HG02798 (cell line): ENCODE results near the gene SLC26A11.
"Not testable (repeated sequence)": the region's sequence is repeated elsewhere in the genome, so short reads cannot be mapped to it uniquely, and the experiment has no call there.

Experiments
- ATAC-seq: cut with Tn5 transposase; IDR thresholded peaks from one replicate; pipeline ENCODE4 v1.9.1; 2021; ENCODE audit warnings: mild to moderate bottlenecking; ENCODE audit not compliant: unreplicated experiment, poor library complexity

The SLC26A11 gene

GRCh38 chr17:80274871-80275449 lies 54.7 kb downstream of the SLC26A11 start:
- no peak for ATAC-seq

- not testable (repeated sequence) for ATAC-seq
Observed at GRCh38 chr17:80275857-80276256, 55.6 kb downstream of the SLC26A11 start.

- ATAC-seq, result no peak
Observed at GRCh38 chr17:80277751-80278671, 57.8 kb downstream of the SLC26A11 start.

GRCh38 chr17:80279895-80280294 lies 59.7 kb downstream of the SLC26A11 start:
- ATAC-seq, result no peak

- ATAC-seq, result no peak
Observed at GRCh38 chr17:80281516-80281915, 61.3 kb downstream of the SLC26A11 start.

GRCh38 chr17:80283116-80283852 lies 63.1 kb downstream of the SLC26A11 start:
- no peak for ATAC-seq

- no peak for ATAC-seq
Observed at GRCh38 chr17:80284631-80285030, 64.4 kb downstream of the SLC26A11 start.

- ATAC-seq, result no peak
Observed at GRCh38 chr17:80285237-80285920, 65.2 kb downstream of the SLC26A11 start.

- no peak for ATAC-seq
Observed at GRCh38 chr17:80286638-80286960, 66.4 kb downstream of the SLC26A11 start.

- no peak for ATAC-seq
Observed at GRCh38 chr17:80287038-80287437, 66.8 kb downstream of the SLC26A11 start.

- ATAC-seq, result no peak
Observed at GRCh38 chr17:80287806-80288567, 67.8 kb downstream of the SLC26A11 start.

GRCh38 chr17:80289616-80290015 lies 69.4 kb downstream of the SLC26A11 start:
- no peak for ATAC-seq

GRCh38 chr17:80290156-80290555 lies 69.9 kb downstream of the SLC26A11 start:
- no peak for ATAC-seq

GRCh38 chr17:80291260-80291659 lies 71.0 kb downstream of the SLC26A11 start:
- no peak for ATAC-seq

GRCh38 chr17:80291691-80292487 lies 71.7 kb downstream of the SLC26A11 start:
- no peak for ATAC-seq

GRCh38 chr17:80292521-80292971 lies 72.3 kb downstream of the SLC26A11 start:
- no peak for ATAC-seq

GRCh38 chr17:80294210-80294609 lies 74.0 kb downstream of the SLC26A11 start:
- ATAC-seq, result no peak

- no peak for ATAC-seq
Observed at GRCh38 chr17:80294653-80295052, 74.4 kb downstream of the SLC26A11 start.

GRCh38 chr17:80295146-80295545 lies 74.9 kb downstream of the SLC26A11 start:
- no peak for ATAC-seq
